Smooth muscle cell (in vitro differentiated cells): ENCODE data around the gene CAPSL. TPM values are rescaled to one million over a fixed set of nuclear protein-coding genes. Genes with fewer than 3 reads are reported as not detected.

ENCODE experiments used
- DNase-seq: peaks from one replicate; lab custom pipeline; 2025; ENCODE audit not compliant: unreplicated experiment; lab: John Stamatoyannopoulos, UW
- H2AFZ ChIP-seq: fragments of 200-600 bp; sonication (generic); 2 replicates; pipeline ENCODE4 v1.6.0; 2016; ENCODE audit warnings: antibody characterized with exemption, low read depth, mild to moderate bottlenecking
- H3F3A ChIP-seq: fragments of 200-600 bp; sonication (generic); 2 replicates; pipeline ENCODE4 v1.6.0; 2017; ENCODE audit warnings: antibody characterized with exemption, low read depth
- H3K27ac ChIP-seq: fragments of 200-600 bp; sonication (generic); 2 replicates; pipeline ENCODE4 v1.5.1; 2016; ENCODE audit warnings: low read depth, mild to moderate bottlenecking
- H3K27me3 ChIP-seq: fragments of 200-600 bp; sonication (generic); 2 replicates; pipeline ENCODE4 v1.6.1; 2016; ENCODE audit warnings: low read depth, mild to moderate bottlenecking
- H3K36me3 ChIP-seq: fragments of 200-600 bp; sonication (generic); 2 replicates; pipeline ENCODE4 v1.5.1; 2016; ENCODE audit warnings: low read depth
- H3K4me1 ChIP-seq: fragments of 200-600 bp; sonication (generic); 2 replicates; pipeline ENCODE4 v1.5.1; 2016; ENCODE audit warnings: low read depth
- H3K4me2 ChIP-seq: fragments of 200-600 bp; sonication (generic); 2 replicates; pipeline ENCODE4 v1.6.0; 2016; ENCODE audit warnings: mild to moderate bottlenecking
- H3K4me3 ChIP-seq: fragments of 200-600 bp; sonication (generic); 2 replicates; pipeline ENCODE4 v1.5.1; 2016; ENCODE audit warnings: mild to moderate bottlenecking
- H3K79me2 ChIP-seq: fragments of 200-600 bp; sonication (generic); 2 replicates; pipeline ENCODE4 v1.6.0; 2016; ENCODE audit warnings: low read depth, mild to moderate bottlenecking
- H3K9ac ChIP-seq: fragments of 200-600 bp; sonication (generic); 2 replicates; pipeline ENCODE4 v1.6.0; 2016; ENCODE audit warnings: low read depth
- H3K9me3 ChIP-seq: fragments of 200-600 bp; sonication (generic); replicated peaks from 2 replicates; pipeline ENCODE4 v1.5.1; 2016; ENCODE audit warnings: low read depth
- H4K20me1 ChIP-seq: fragments of 200-600 bp; sonication (generic); 2 replicates; pipeline ENCODE4 v1.6.0; 2016; ENCODE audit warnings: low read depth
- WGBS: methylation state at CpG from one replicate; pipeline ENCODE4 v1.1.7; 2016; ENCODE audit warnings: low lambda C conversion rate; 5-methylcytosine and 5-hydroxymethylcytosine counted together
- polyA plus RNA-seq: library from polyadenylated mRNA; unstranded; fragments of >200 nt; fragmentation: Nextera tagmentation; extraction: Ambion mirVana; gene quantifications from 2 replicates; pipeline ENCODE4 v1.2.1, GENCODE V29; 2016
- total RNA-seq: library from RNA; depleted of rRNA; stranded (reverse); fragments of >200 nt; gene quantifications from 2 replicates; pipeline ENCODE4 v1.2.3, GENCODE V29; 2014
- TF ChIP-seq, protein P1 (sequence below): fragments of 200-600 bp; sonication (generic); IDR thresholded peaks from 2 replicates; pipeline ENCODE4 v1.5.1; 2017; ENCODE audit warnings: borderline replicate concordance, mild to moderate bottlenecking, antibody characterized with exemption; ENCODE audit not compliant: insufficient read depth, poor library complexity, severe bottlenecking

Gene CAPSL
- total and polyA plus RNA-seq, 2 experiments from 2014 or later: 0.13 TPM; not detected in 1

DNA sequence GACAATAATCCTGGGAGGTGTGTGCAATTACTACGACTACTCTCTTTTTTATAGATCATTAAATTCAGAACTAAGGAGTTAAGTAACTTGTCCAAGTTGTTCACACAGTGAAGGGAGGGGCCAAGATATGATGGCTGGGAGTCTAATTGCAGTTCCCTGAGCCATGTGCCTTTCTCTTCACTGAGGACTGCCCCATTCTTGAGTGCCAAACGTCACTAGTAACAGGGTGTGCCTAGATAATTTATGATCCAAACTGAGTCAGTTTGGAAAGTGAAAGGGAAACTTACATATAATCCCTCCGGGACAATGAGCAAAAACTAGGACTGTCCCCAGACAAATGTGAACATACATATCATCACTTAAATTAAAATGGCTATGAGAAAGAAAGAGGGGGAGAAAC, 61.5 kb downstream of the CAPSL start:
- TF ChIP-seq, protein P1, sequence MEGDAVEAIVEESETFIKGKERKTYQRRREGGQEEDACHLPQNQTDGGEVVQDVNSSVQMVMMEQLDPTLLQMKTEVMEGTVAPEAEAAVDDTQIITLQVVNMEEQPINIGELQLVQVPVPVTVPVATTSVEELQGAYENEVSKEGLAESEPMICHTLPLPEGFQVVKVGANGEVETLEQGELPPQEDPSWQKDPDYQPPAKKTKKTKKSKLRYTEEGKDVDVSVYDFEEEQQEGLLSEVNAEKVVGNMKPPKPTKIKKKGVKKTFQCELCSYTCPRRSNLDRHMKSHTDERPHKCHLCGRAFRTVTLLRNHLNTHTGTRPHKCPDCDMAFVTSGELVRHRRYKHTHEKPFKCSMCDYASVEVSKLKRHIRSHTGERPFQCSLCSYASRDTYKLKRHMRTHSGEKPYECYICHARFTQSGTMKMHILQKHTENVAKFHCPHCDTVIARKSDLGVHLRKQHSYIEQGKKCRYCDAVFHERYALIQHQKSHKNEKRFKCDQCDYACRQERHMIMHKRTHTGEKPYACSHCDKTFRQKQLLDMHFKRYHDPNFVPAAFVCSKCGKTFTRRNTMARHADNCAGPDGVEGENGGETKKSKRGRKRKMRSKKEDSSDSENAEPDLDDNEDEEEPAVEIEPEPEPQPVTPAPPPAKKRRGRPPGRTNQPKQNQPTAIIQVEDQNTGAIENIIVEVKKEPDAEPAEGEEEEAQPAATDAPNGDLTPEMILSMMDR: no peak
- Histone ChIP-seq H3K4me2 (no peak overlapping the region), H3K9ac (no peak overlapping the region), H3K79me2 (no peaks in the 10 kb centered on the region), H3K4me1 (no peaks in the 10 kb centered on the region), H3K4me3 (no peak overlapping the region), H3F3A (no peaks in the 10 kb centered on the region), H3K27me3 (no peaks in the 10 kb centered on the region), H3K27ac (peak overlapping the region; percentile 28), H2AFZ (no peak overlapping the region), H4K20me1 (no peaks in the 10 kb centered on the region), H3K9me3 (no peaks in the 10 kb centered on the region), H3K36me3 (no peaks in the 10 kb centered on the region)
- no peak for DNase-seq
- WGBS: 72% methylated on average over 3 of the region's 3 CpGs

DNA sequence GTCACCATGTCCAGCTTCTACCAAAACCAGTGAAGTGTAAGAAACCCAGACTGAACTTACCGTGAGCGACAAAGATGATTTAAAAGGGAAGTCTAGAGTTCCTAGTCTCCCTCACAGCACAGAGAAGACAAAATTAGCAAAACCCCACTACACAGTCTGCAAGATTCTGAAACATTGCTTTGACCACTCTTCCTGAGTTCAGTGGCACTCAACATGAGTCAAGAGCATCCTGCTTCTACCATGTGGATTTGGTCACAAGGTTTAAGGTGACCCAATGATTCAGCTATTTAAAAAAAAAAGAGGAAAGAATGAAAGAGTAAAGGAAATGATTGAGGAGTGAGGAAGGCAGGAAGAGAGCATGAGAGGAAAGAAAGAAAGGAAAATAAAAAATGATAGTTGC, 62.0 kb downstream of the CAPSL start:
- no peak overlapping the region for H3K4me3 ChIP-seq
- DNase-seq: no peak
- H2AFZ ChIP-seq: no peak overlapping the region
- no peaks in the 10 kb centered on the region for H3F3A ChIP-seq
- H3K27me3 ChIP-seq: no peaks in the 10 kb centered on the region
- no peaks in the 10 kb centered on the region for H3K36me3 ChIP-seq
- H3K4me2 ChIP-seq: no peak overlapping the region
- H3K4me1 ChIP-seq: no peaks in the 10 kb centered on the region
- WGBS: 97% methylated on average over 2 of the region's 2 CpGs
- no peak overlapping the region for H3K9ac ChIP-seq
- no peaks in the 10 kb centered on the region for H3K9me3 ChIP-seq
- TF ChIP-seq, protein P1: no peak
- no peak overlapping the region for H3K27ac ChIP-seq
- no peaks in the 10 kb centered on the region for H4K20me1 ChIP-seq
- no peaks in the 10 kb centered on the region for H3K79me2 ChIP-seq

DNA sequence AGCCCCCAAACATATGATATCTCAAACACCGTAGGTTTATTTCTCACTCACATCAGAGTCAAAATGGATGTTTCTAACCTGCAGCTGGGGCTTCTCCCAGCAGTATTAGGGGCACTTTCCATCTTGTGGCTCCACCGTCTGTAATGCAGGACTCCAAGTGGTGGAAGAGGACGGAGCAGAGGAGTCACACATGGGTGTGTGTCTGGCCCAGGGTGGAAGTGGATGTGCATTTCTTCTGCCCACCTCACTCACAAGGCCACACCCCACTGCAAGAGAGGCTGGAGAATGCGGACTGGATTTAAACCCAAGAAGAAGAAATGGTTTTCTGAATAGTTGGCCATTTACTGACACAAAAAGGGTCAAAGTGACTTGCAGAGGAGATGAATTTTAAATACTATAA, 67.8 kb downstream of the CAPSL start:
- 93% methylated on average over 4 of the region's 4 CpGs for WGBS
- no peak overlapping the region for H3K9ac ChIP-seq

More for the DNA sequence above, 67.8 kb downstream of the CAPSL start:
- no peak overlapping the region for H3K4me2 ChIP-seq
- H3K36me3 ChIP-seq: no peaks in the 10 kb centered on the region
- no peaks in the 10 kb centered on the region for H3K4me1 ChIP-seq
- H3F3A ChIP-seq: no peaks in the 10 kb centered on the region
- H3K27me3 ChIP-seq: no peaks in the 10 kb centered on the region
- no peaks in the 10 kb centered on the region for H3K79me2 ChIP-seq
- H3K4me3 ChIP-seq: no peak overlapping the region
- DNase-seq: no peak
- TF ChIP-seq, protein P1: no peak
- H4K20me1 ChIP-seq: no peaks in the 10 kb centered on the region
- H3K27ac ChIP-seq: no peak overlapping the region
- no peaks in the 10 kb centered on the region for H3K9me3 ChIP-seq
- H2AFZ ChIP-seq: no peak overlapping the region
